B cell (primary cell): ENCODE measurements around the gene TMEM18. TPM values are rescaled to one million over a fixed set of nuclear protein-coding genes. Genes with fewer than 3 reads are reported as not detected.

Experiments used
- ATAC-seq: fragments of 200-7000 bp; cut with Tn5 transposase; one replicate; pipeline ENCODE4 v1.10.0; 2021; ENCODE audit warnings: low read depth, mild to moderate bottlenecking, moderate number of reproducible peaks, moderate library complexity
- CTCF ChIA-PET: fragments of 350-600 bp; sonication (Branson Sonifier 250); formaldehyde crosslinking; loops from one replicate; lab custom pipeline; 2021; ENCODE audit warnings: antibody characterized with exemption, inconsistent platforms; lab: Charles Lee
- POLR2A ChIA-PET: fragments of 350-600 bp; sonication (Branson Sonifier 250); formaldehyde crosslinking; loops from one replicate; lab custom pipeline; 2021; ENCODE audit warnings: antibody characterized with exemption; lab: Charles Lee
- DNase-seq: peaks from one replicate; pipeline ENCODE4 v3.0.0; 2013
- H2AFZ ChIP-seq: 2 replicates; pipeline ENCODE4 v1.6.1; 2012; ENCODE audit warnings: mild to moderate bottlenecking, low read depth, low read length; ENCODE audit not compliant: insufficient read depth, poor library complexity, severe bottlenecking
- H3K27ac ChIP-seq, 2 donors: 1 replicate in 1 of 2; 2 replicates in 1 of 2; pipeline ENCODE4 v1.5.1; 2012 to 2013; ENCODE audit warnings: low read length in 2 of 2, mild to moderate bottlenecking in 2 of 2, moderate library complexity in 1 of 2
- H3K27me3 ChIP-seq, 4 experiments: fragments of 200-600 bp in 1 of 4; sonication (generic) in 1 of 4; replicated peaks in 1 of 4; 1 replicate in 2 of 4; 2 replicates in 2 of 4; pipeline versions ENCODE4 v1.6.1 to v1.7.0; 2013 to 2016; ENCODE audit warnings: low read length in 3 of 4, mild to moderate bottlenecking in 2 of 4, mixed read lengths in 1 of 4, moderate library complexity in 1 of 4; ENCODE audit not compliant: insufficient read depth in 4 of 4, control insufficient read depth in 3 of 4; ENCODE audit errors: control extremely low read depth in 1 of 4
- H3K36me3 ChIP-seq, 2 experiments: replicated peaks in 1 of 2; 1 replicate in 1 of 2; 2 replicates in 1 of 2; pipeline versions ENCODE4 v1.6.1 to v1.7.1; 2013; ENCODE audit warnings: low read length in 1 of 2; ENCODE audit not compliant: insufficient read depth in 2 of 2, control insufficient read depth in 1 of 2; ENCODE audit errors: control extremely low read depth in 1 of 2, extremely low read depth in 1 of 2
- H3K4me1 ChIP-seq, 2 donors: fragments of 200-600 bp in 1 of 2; sonication (generic) in 1 of 2; 1 replicate in 1 of 2; 2 replicates in 1 of 2; pipeline versions ENCODE4 v1.5.1 to v1.6.1; 2013 to 2017; ENCODE audit warnings: low read length in 2 of 2; ENCODE audit not compliant: control insufficient read depth in 2 of 2, insufficient read depth in 2 of 2
- H3K4me2 ChIP-seq: replicated peaks from 2 replicates; pipeline ENCODE3; 2012; ENCODE audit warnings: mild to moderate bottlenecking, low read depth, low read length; ENCODE audit not compliant: poor library complexity, severe bottlenecking
- H3K4me3 ChIP-seq, 5 experiments: fragments of 200-600 bp in 1 of 5; sonication (generic) in 1 of 5; 1 replicate in 3 of 5; 2 replicates in 2 of 5; pipeline versions ENCODE4 v1.5.1 to v1.7.0; 2011 to 2016; ENCODE audit warnings: low read length in 4 of 5, mild to moderate bottlenecking in 4 of 5, low read depth in 2 of 5, control low read depth in 1 of 5, moderate library complexity in 1 of 5; ENCODE audit not compliant: insufficient read depth in 1 of 5; ENCODE audit errors: control extremely low read depth in 1 of 5, extremely low read depth in 1 of 5
- H3K79me2 ChIP-seq: fragments of 200-600 bp; sonication (generic); one replicate; pipeline ENCODE4 v1.6.0; 2016; ENCODE audit warnings: low read length; ENCODE audit not compliant: control insufficient read depth, insufficient read depth
- H3K9ac ChIP-seq: fragments of 200-600 bp; sonication (generic); 2 replicates; pipeline ENCODE4 v1.6.1; 2017; ENCODE audit warnings: mild to moderate bottlenecking, low read length, moderate library complexity
- H3K9me3 ChIP-seq, 3 donors: one replicate each; pipeline versions ENCODE4 v1.6.1 to v1.7.1; 2013; ENCODE audit warnings: low read length in 2 of 3; ENCODE audit not compliant: control insufficient read depth in 2 of 3, insufficient read depth in 1 of 3; ENCODE audit errors: control extremely low read depth in 1 of 3
- H4K20me1 ChIP-seq: 2 replicates; pipeline ENCODE4 v1.6.0; 2012; ENCODE audit warnings: mild to moderate bottlenecking, low read length; ENCODE audit not compliant: insufficient read depth, control insufficient read depth, poor library complexity, severe bottlenecking
- H3K27ac Mint-ChIP-seq: one replicate; pipeline ENCODE4 v1.8.0; 2021; ENCODE audit warnings: mixed read lengths
- H3K27me3 Mint-ChIP-seq: one replicate; pipeline ENCODE4 v1.8.0; 2021; ENCODE audit warnings: mixed read lengths
- H3K4me1 Mint-ChIP-seq: one replicate; pipeline ENCODE4 v1.8.0; 2021; ENCODE audit warnings: mixed read lengths
- H3K4me3 Mint-ChIP-seq: one replicate; pipeline ENCODE4 v1.8.0; 2021; ENCODE audit warnings: mixed read lengths
- H3K9me3 Mint-ChIP-seq: one replicate; pipeline ENCODE4 v1.8.0; 2022; ENCODE audit warnings: mixed read lengths; ENCODE audit not compliant: insufficient read depth
- CTCF ChIP-seq: fragments of 200-600 bp; IDR thresholded peaks from one replicate; pipeline ENCODE4 v1.8.0; 2022; ENCODE audit warnings: antibody characterized with exemption, mild to moderate bottlenecking
- EZH2 ChIP-seq: IDR thresholded peaks from 2 replicates; pipeline ENCODE4 v1.6.1; 2012; ENCODE audit warnings: borderline replicate concordance, low read depth, mild to moderate bottlenecking, moderate library complexity, low read length; ENCODE audit not compliant: insufficient read depth, poor library complexity, severe bottlenecking
- WGBS: methylation state at CpG from one replicate; pipeline ENCODE4 v1.1.5; 2013; ENCODE audit warnings: missing lambda C conversion rate; ENCODE audit not compliant: insufficient coverage; 5-methylcytosine and 5-hydroxymethylcytosine counted together
- intact Hi-C: fragments of 100-400 bp; cut with micrococcal nuclease; formaldehyde crosslinking; loops from one replicate; pipeline ENCODE4 v1.10.0; 2022
- polyA plus RNA-seq: library from polyadenylated mRNA; depleted of rRNA; stranded (reverse); fragments of >200 nt; gene quantifications from 2 replicates; pipeline ENCODE4 v1.2.3, GENCODE V29; 2012
- total RNA-seq, 2 donors: library from RNA; stranded (reverse); fragments of 120-200 nt in 1 of 2; gene quantifications; 1 replicate in 1 of 2; 2 replicates in 1 of 2; pipeline versions ENCODE4 v1.2.3 to v1.2.4, GENCODE V29; 2013 to 2022

TMEM18 gene
- total and polyA plus RNA-seq, 2 donors (not counting 1 experiment from before 2014, with no cell fraction given) = 14.4 to 38.5 TPM

GRCh38 chr2:658426-658825, 18.8 kb downstream of the TMEM18 start:
- peaks cover 14% of the 10 kb centered on the region for H3K4me1 Mint-ChIP-seq
- POLR2A ChIA-PET = no interaction called here
- peaks cover 8 to 18% of the 10 kb centered on the region in 2 donors for H3K4me1 ChIP-seq
- H3K27me3 Mint-ChIP-seq = peaks cover 3% of the 10 kb centered on the region
- peaks cover 0 to 3% of the 10 kb centered on the region in 2 experiments for H3K36me3 ChIP-seq
- no peaks in the 10 kb centered on the region for H3K9me3 Mint-ChIP-seq
- H3K27me3 ChIP-seq = peaks cover 0 to 3% (median 0%) of the 10 kb centered on the region in 4 experiments
- CTCF ChIA-PET = no interaction called here
- H3K4me2 ChIP-seq = no peak overlapping the region
- DNase-seq (no peak), ATAC-seq (no peak)
- intact Hi-C loops = no loop called here
- no peak overlapping the region for H3K4me3 ChIP-seq
- H3K79me2 ChIP-seq = no peaks in the 10 kb centered on the region
- TF ChIP-seq CTCF = no peak
- no peak for TF ChIP-seq EZH2
- H3K9me3 ChIP-seq = peaks cover 0 to 2% (median 0%) of the 10 kb centered on the region in 3 donors
- H3K27ac Mint-ChIP-seq = no peak overlapping the region
- WGBS = 85% methylated on average over 8 of the region's 8 CpGs
- no peak overlapping the region for H3K27ac ChIP-seq
- no peaks in the 10 kb centered on the region for H4K20me1 ChIP-seq
- H3K4me3 Mint-ChIP-seq = no peak overlapping the region
- H2AFZ ChIP-seq = no peak overlapping the region
- H3K9ac ChIP-seq = no peak overlapping the region

GRCh38 chr2:657766-658165, 19.4 kb downstream of the TMEM18 start:
- Histone ChIP-seq H3K27ac (no peak overlapping the region), H3K9ac (no peak overlapping the region), H3K79me2 (no peaks in the 10 kb centered on the region), H3K36me3 (no peaks in the 10 kb centered on the region), H3K4me3 (no peak overlapping the region), H3K4me1 (peaks cover 8 to 18% of the 10 kb centered on the region in 2 donors), H3K4me2 (no peak overlapping the region), H2AFZ (no peak overlapping the region), H3K9me3 (no peaks in the 10 kb centered on the region), H3K27me3 (peaks cover 0 to 3% (median 0%) of the 10 kb centered on the region in 4 experiments), H4K20me1 (no peaks in the 10 kb centered on the region)
- intact Hi-C loops = no loop called here
- no peak for ATAC-seq
- Mint-ChIP-seq H3K4me1 (peaks cover 13% of the 10 kb centered on the region), H3K27me3 (peaks cover 3% of the 10 kb centered on the region), H3K9me3 (no peaks in the 10 kb centered on the region), H3K4me3 (no peak overlapping the region), H3K27ac (no peak overlapping the region)
- DNase-seq = no peak
- 86% methylated on average over 2 of the region's 6 CpGs for WGBS
- POLR2A ChIA-PET = no interaction called here
- no peak for TF ChIP-seq CTCF
- no peak for TF ChIP-seq EZH2
- CTCF ChIA-PET = no interaction called here
